Hepatocyte (in vitro differentiated cells): ENCODE data around the gene ZNF648. TPM values are rescaled to one million over a fixed set of nuclear protein-coding genes. Genes with fewer than 3 reads are reported as not detected.

Experiments
- DNase-seq: peaks from one replicate; pipeline ENCODE4 v3.0.0-alpha.2; 2016; ENCODE audit warnings: low spot score
- H2AFZ ChIP-seq: fragments of 200-600 bp; sonication (generic); 2 replicates; pipeline ENCODE4 v1.6.0; 2016; ENCODE audit warnings: antibody characterized with exemption, mild to moderate bottlenecking
- H3K27ac ChIP-seq: fragments of 200-600 bp; sonication (generic); 2 replicates; pipeline ENCODE4 v1.5.1; 2016; ENCODE audit warnings: mild to moderate bottlenecking
- H3K27me3 ChIP-seq: fragments of 200-600 bp; sonication (generic); 2 replicates; pipeline ENCODE4 v1.6.1; 2016
- H3K36me3 ChIP-seq: fragments of 200-600 bp; sonication (generic); replicated peaks from 2 replicates; pipeline ENCODE4 v1.5.1; 2016; ENCODE audit warnings: low read depth; ENCODE audit not compliant: insufficient read depth
- H3K4me1 ChIP-seq: fragments of 200-600 bp; sonication (generic); 2 replicates; pipeline ENCODE4 v1.5.1; 2016; ENCODE audit warnings: mild to moderate bottlenecking, moderate library complexity; ENCODE audit not compliant: insufficient read depth
- H3K4me2 ChIP-seq: fragments of 200-600 bp; sonication (generic); 2 replicates; pipeline ENCODE4 v1.6.0; 2016
- H3K4me3 ChIP-seq: fragments of 200-600 bp; sonication (generic); 2 replicates; pipeline ENCODE4 v1.5.1; 2016; ENCODE audit warnings: mild to moderate bottlenecking
- H3K79me2 ChIP-seq: fragments of 200-600 bp; sonication (generic); 2 replicates; pipeline ENCODE4 v1.6.0; 2017; ENCODE audit warnings: mild to moderate bottlenecking
- H3K9me2 ChIP-seq: fragments of 200-600 bp; sonication (generic); replicated peaks from 2 replicates; pipeline ENCODE4 v1.6.0; 2017; ENCODE audit warnings: mild to moderate bottlenecking; ENCODE audit not compliant: insufficient read depth
- H3K9me3 ChIP-seq: fragments of 200-600 bp; sonication (generic); 2 replicates; pipeline ENCODE4 v1.5.1; 2016; ENCODE audit warnings: low read depth, mild to moderate bottlenecking
- H4K20me1 ChIP-seq: fragments of 200-600 bp; sonication (generic); 2 replicates; pipeline ENCODE4 v1.6.0; 2016; ENCODE audit warnings: mild to moderate bottlenecking; ENCODE audit not compliant: insufficient read depth, poor library complexity, severe bottlenecking
- EZH2 ChIP-seq: fragments of 200-600 bp; sonication (generic); IDR thresholded peaks from 2 replicates; pipeline ENCODE4 v1.6.1; 2016; ENCODE audit warnings: antibody characterized with exemption, mild to moderate bottlenecking, borderline replicate concordance
- EZH2phosphoT487 ChIP-seq: fragments of 200-600 bp; sonication (generic); IDR thresholded peaks from one replicate; pipeline ENCODE4 v1.6.1; 2018; ENCODE audit warnings: antibody characterized with exemption, mild to moderate bottlenecking, low read depth, moderate library complexity; ENCODE audit not compliant: unreplicated experiment, severe bottlenecking
- WGBS: methylation state at CpG from one replicate; pipeline ENCODE4 v1.1.6; 2016; ENCODE audit warnings: low lambda C conversion rate; ENCODE audit errors: missing lambda C conversion rate; 5-methylcytosine and 5-hydroxymethylcytosine counted together
- polyA plus RNA-seq: library from polyadenylated mRNA; unstranded; fragments of >200 nt; fragmentation: Nextera tagmentation; extraction: Ambion mirVana; gene quantifications from 2 replicates; pipeline ENCODE4 v1.2.1, GENCODE V29; 2016
- total RNA-seq: library from RNA; depleted of rRNA; stranded (reverse); fragments of >200 nt; gene quantifications from 2 replicates; pipeline ENCODE4 v1.2.3, GENCODE V29; 2014
- TF ChIP-seq, protein P1 (sequence below): fragments of 200-600 bp; sonication (generic); IDR thresholded peaks from 2 replicates; pipeline ENCODE4 v1.5.1; 2016; ENCODE audit warnings: antibody characterized with exemption, mild to moderate bottlenecking; ENCODE audit not compliant: poor library complexity

ZNF648 gene
- total and polyA plus RNA-seq, 2 experiments from 2014 or later = 0.23 TPM; not detected in 1

- Histone ChIP-seq H3K9me3 (no peaks in the 10 kb centered on the region), H3K9me2 (no peaks in the 10 kb centered on the region), H2AFZ (no peak overlapping the region), H4K20me1 (no peaks in the 10 kb centered on the region), H3K27ac (no peak overlapping the region), H3K27me3 (no peaks in the 10 kb centered on the region), H3K4me3 (no peak overlapping the region), H3K4me2 (no peak overlapping the region), H3K4me1 (no peaks in the 10 kb centered on the region), H3K36me3 (no peaks in the 10 kb centered on the region), H3K79me2 (no peaks in the 10 kb centered on the region)
- 90% methylated on average over 3 of the region's 3 CpGs for WGBS
- no peak for DNase-seq
- TF ChIP-seq EZH2 (no peak), EZH2phosphoT487 (no peak)
- TF ChIP-seq, protein P1, sequence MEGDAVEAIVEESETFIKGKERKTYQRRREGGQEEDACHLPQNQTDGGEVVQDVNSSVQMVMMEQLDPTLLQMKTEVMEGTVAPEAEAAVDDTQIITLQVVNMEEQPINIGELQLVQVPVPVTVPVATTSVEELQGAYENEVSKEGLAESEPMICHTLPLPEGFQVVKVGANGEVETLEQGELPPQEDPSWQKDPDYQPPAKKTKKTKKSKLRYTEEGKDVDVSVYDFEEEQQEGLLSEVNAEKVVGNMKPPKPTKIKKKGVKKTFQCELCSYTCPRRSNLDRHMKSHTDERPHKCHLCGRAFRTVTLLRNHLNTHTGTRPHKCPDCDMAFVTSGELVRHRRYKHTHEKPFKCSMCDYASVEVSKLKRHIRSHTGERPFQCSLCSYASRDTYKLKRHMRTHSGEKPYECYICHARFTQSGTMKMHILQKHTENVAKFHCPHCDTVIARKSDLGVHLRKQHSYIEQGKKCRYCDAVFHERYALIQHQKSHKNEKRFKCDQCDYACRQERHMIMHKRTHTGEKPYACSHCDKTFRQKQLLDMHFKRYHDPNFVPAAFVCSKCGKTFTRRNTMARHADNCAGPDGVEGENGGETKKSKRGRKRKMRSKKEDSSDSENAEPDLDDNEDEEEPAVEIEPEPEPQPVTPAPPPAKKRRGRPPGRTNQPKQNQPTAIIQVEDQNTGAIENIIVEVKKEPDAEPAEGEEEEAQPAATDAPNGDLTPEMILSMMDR = no peak
Observed at GRCh38 chr1:182041615-182042014, 19.9 kb downstream of the ZNF648 start.

GRCh38 chr1:182038220-182038619 is 23.3 kb downstream of the ZNF648 start:
- H4K20me1 ChIP-seq = no peaks in the 10 kb centered on the region
- 53% methylated on average over 2 of the region's 2 CpGs for WGBS
- H3K27ac ChIP-seq = no peak overlapping the region
- H3K4me1 ChIP-seq = no peaks in the 10 kb centered on the region
- no peak overlapping the region for H2AFZ ChIP-seq
- no peaks in the 10 kb centered on the region for H3K36me3 ChIP-seq
- H3K9me3 ChIP-seq = no peaks in the 10 kb centered on the region
- H3K27me3 ChIP-seq = no peaks in the 10 kb centered on the region
- no peaks in the 10 kb centered on the region for H3K79me2 ChIP-seq
- no peak for TF ChIP-seq EZH2phosphoT487
- TF ChIP-seq EZH2 = no peak
- TF ChIP-seq, protein P1 = no peak
- no peaks in the 10 kb centered on the region for H3K9me2 ChIP-seq
- H3K4me2 ChIP-seq = no peak overlapping the region
- H3K4me3 ChIP-seq = no peak overlapping the region
- no peak for DNase-seq

- Histone ChIP-seq H3K9me3 (no peaks in the 10 kb centered on the region), H3K4me3 (no peak overlapping the region), H3K9me2 (no peaks in the 10 kb centered on the region), H3K36me3 (no peaks in the 10 kb centered on the region), H3K4me2 (no peak overlapping the region), H3K79me2 (no peaks in the 10 kb centered on the region), H2AFZ (no peak overlapping the region), H4K20me1 (no peaks in the 10 kb centered on the region), H3K27me3 (no peaks in the 10 kb centered on the region), H3K27ac (no peak overlapping the region), H3K4me1 (no peaks in the 10 kb centered on the region)
- no peak for DNase-seq
- 76% methylated on average over 7 of the region's 7 CpGs for WGBS
- TF ChIP-seq EZH2phosphoT487 (no peak), EZH2 (no peak)
- TF ChIP-seq, protein P1 = peak; percentile 7
Observed at GRCh38 chr1:182035097-182035770, 26.3 kb downstream of the ZNF648 start.
